ENCODE measurements around the gene ATXN7. TPM values are rescaled to one million over a fixed set of nuclear protein-coding genes. Genes with fewer than 3 reads are reported as not detected.

ATXN7 gene
- total RNA-seq, 1 experiment from 2014 or later = 27.5 TPM

GRCh38 chr3:64002233-64002632 is 138.6 kb downstream of the ATXN7 start (continued):
- TF ChIP-seq ELF1 (IDR thresholded peaks at IDR 0.05; ENCODE audit: borderline replicate concordance, low read depth) (no peak), POLR2A (IDR thresholded peaks at IDR 0.05; ENCODE audit: borderline replicate concordance, extremely low read depth, insufficient read depth, insufficient read length) (no peak), YY1 (IDR thresholded peaks at IDR 0.05; ENCODE audit: extremely low read depth, insufficient replicate concordance, low read depth, low read length) (no peak), CTCF (IDR thresholded peaks at IDR 0.05 in 2 of 3, conservative IDR thresholded peaks at IDR 0.05 in 1 of 3; ENCODE audit: borderline replicate concordance in 1 of 3, insufficient read depth in 1 of 3, low read depth in 2 of 3, low read length in 2 of 3) (no peak)

GRCh38 chr3:64003589-64003988 is 139.9 kb downstream of the ATXN7 start:
- intact Hi-C loops (cut with micrococcal nuclease) = no loop called here
- H3K36me3 ChIP-seq (ENCODE audit: control insufficient read depth in 1 of 2, insufficient read depth in 2 of 2, low read length in 2 of 2) = peaks cover 30% of the 10 kb centered on the region in 2 experiments; a peak in 3 of 4 replicates

More at GRCh38 chr3:64003589-64003988, 139.9 kb downstream of the ATXN7 start:
- Histone ChIP-seq H4K20me1 (ENCODE audit: insufficient read depth) (peaks cover 6% of the 10 kb centered on the region), H3K9me2 (ENCODE audit: insufficient read depth) (no peaks in the 10 kb centered on the region), H3K4me3 (replicated peaks in 1 of 2; ENCODE audit: low read depth in 1 of 2, low read length in 2 of 2) (no peak overlapping the region), H3K4me2 (ENCODE audit: low read length) (no peak overlapping the region), H3K27me3 (ENCODE audit: insufficient read depth, low read length) (no peaks in the 10 kb centered on the region), H2AFZ (ENCODE audit: low read depth, low read length, poor library complexity, severe bottlenecking) (no peak overlapping the region), H3K4me1 (ENCODE audit: control insufficient read depth in 1 of 2, insufficient read depth in 2 of 2, low read length in 2 of 2) (no peaks in the 10 kb centered on the region), H3K9me3 (ENCODE audit: control insufficient read depth in 1 of 2, insufficient read depth in 1 of 2, low read depth in 1 of 2, low read length in 2 of 2) (no peaks in the 10 kb centered on the region), H3K27ac (ENCODE audit: low read depth, low read length) (no peak overlapping the region), H3K79me2 (ENCODE audit: insufficient read depth, low read length) (peaks cover 7% of the 10 kb centered on the region; the same call in 1 of the 2 replicates), H3K9ac (ENCODE audit: low read length) (no peak overlapping the region)
- RAD21 ChIA-PET (ENCODE audit: low non-redundant PET in 1 of 2, low total read pairs in 2 of 2, uncharacterized antibody in 2 of 2, unreplicated experiment in 2 of 2) = no interaction called here
- ATAC-seq = no peak
- BruUV-seq (replicated peaks) = no TSS peak
- POLR2A ChIA-PET = no interaction called here
- DNase-seq (ENCODE audit: low read depth, low spot score) = no peak
- no peak for TF ChIP-seq EGR1 (IDR thresholded peaks at IDR 0.05; ENCODE audit: low read depth)
- TF ChIP-seq RAD21 (IDR thresholded peaks at IDR 0.05; ENCODE audit: low read depth) = no peak
- no peak for TF ChIP-seq TCF7L2 (IDR thresholded peaks at IDR 0.05; ENCODE audit: borderline replicate concordance, extremely low read depth, insufficient read depth, insufficient read length)
- TF ChIP-seq SRF (IDR thresholded peaks at IDR 0.05; ENCODE audit: low read depth) = no peak
- TF ChIP-seq SP1 (IDR thresholded peaks at IDR 0.05; ENCODE audit: low read depth) = no peak
- TF ChIP-seq, protein P1, sequence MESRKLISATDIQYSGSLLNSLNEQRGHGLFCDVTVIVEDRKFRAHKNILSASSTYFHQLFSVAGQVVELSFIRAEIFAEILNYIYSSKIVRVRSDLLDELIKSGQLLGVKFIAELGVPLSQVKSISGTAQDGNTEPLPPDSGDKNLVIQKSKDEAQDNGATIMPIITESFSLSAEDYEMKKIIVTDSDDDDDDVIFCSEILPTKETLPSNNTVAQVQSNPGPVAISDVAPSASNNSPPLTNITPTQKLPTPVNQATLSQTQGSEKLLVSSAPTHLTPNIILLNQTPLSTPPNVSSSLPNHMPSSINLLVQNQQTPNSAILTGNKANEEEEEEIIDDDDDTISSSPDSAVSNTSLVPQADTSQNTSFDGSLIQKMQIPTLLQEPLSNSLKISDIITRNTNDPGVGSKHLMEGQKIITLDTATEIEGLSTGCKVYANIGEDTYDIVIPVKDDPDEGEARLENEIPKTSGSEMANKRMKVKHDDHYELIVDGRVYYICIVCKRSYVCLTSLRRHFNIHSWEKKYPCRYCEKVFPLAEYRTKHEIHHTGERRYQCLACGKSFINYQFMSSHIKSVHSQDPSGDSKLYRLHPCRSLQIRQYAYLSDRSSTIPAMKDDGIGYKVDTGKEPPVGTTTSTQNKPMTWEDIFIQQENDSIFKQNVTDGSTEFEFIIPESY (IDR thresholded peaks at IDR 0.05; ENCODE audit: extremely low read depth, insufficient replicate concordance, low read length) = no peak
- TF ChIP-seq ATF3 (IDR thresholded peaks at IDR 0.05) = no peak
- no peak for TF ChIP-seq FOSL1 (IDR thresholded peaks at IDR 0.05; ENCODE audit: low read depth)
- TF ChIP-seq, protein P2, sequence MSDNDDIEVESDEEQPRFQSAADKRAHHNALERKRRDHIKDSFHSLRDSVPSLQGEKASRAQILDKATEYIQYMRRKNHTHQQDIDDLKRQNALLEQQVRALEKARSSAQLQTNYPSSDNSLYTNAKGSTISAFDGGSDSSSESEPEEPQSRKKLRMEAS (IDR thresholded peaks at IDR 0.05) = no peak
- CTCF ChIA-PET = no interaction called here

All from HCT116 (cell line).